Fibroblast of mammary gland (primary cell): ENCODE data around the gene SRPX2.

Experiments
- DNase-seq: peaks from one replicate; pipeline ENCODE4 v3.0.0-alpha.2; 2010; ENCODE audit warnings: low read depth
- H3K4me3 ChIP-seq: 2 replicates; pipeline ENCODE4 v1.5.1; 2011; ENCODE audit warnings: low read depth, mild to moderate bottlenecking, low read length, moderate library complexity; ENCODE audit not compliant: control insufficient read depth
- TF ChIP-seq, protein P1 (sequence below): conservative IDR thresholded peaks from 2 replicates; pipeline ENCODE4 v1.5.1; 2011; ENCODE audit warnings: low read depth, low read length, inconsistent platforms; ENCODE audit not compliant: control insufficient read depth, insufficient read depth

The SRPX2 gene

DNA sequence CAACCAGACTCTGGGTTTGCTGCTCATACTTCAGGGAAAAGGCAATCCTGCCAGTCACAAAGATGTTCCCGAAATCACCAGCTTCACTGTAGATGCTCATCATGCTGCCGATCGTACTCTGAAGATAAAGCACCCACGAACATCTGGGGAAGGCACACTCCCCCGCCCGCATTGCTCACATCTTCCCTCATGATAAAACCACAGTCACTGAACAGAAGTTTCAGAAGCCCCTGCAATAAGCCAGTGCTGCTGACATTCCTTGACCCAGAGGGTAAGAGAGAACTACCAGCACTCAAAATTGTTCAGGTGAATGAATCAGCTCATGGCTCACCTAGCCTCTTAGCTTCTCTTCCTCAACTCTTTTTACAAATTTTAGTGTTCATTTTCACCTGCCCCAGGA lies 43.1 kb downstream of the SRPX2 start:
- no peak for DNase-seq
- TF ChIP-seq, protein P1, sequence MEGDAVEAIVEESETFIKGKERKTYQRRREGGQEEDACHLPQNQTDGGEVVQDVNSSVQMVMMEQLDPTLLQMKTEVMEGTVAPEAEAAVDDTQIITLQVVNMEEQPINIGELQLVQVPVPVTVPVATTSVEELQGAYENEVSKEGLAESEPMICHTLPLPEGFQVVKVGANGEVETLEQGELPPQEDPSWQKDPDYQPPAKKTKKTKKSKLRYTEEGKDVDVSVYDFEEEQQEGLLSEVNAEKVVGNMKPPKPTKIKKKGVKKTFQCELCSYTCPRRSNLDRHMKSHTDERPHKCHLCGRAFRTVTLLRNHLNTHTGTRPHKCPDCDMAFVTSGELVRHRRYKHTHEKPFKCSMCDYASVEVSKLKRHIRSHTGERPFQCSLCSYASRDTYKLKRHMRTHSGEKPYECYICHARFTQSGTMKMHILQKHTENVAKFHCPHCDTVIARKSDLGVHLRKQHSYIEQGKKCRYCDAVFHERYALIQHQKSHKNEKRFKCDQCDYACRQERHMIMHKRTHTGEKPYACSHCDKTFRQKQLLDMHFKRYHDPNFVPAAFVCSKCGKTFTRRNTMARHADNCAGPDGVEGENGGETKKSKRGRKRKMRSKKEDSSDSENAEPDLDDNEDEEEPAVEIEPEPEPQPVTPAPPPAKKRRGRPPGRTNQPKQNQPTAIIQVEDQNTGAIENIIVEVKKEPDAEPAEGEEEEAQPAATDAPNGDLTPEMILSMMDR = no peak
- H3K4me3 ChIP-seq = no peak overlapping the region

GRCh38 chrX:100687546-100687945 lies 43.5 kb downstream of the SRPX2 start:
- TF ChIP-seq, protein P1 = no peak
- DNase-seq = no peak
- no peak overlapping the region for H3K4me3 ChIP-seq

DNA sequence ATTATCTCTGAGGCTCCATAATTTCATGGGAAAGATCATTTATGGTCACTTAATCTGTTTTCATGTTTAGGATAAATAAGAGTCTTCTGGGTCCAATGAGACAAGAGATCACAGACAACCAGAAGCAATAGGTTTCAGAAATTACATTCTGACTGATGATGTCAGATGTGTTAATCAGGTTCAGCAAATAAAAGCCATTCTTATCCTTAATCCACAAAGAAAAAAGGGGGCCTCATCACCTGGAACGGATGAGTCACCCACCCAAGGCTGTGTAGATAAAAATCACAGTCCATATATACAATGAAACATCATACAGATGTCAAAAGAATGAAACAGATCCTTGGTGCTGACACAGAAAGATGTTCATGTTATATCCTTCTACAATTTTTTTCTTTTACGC lies 51.3 kb downstream of the SRPX2 start:
- TF ChIP-seq, protein P1 = no peak
- DNase-seq = no peak
- no peak overlapping the region for H3K4me3 ChIP-seq

DNA sequence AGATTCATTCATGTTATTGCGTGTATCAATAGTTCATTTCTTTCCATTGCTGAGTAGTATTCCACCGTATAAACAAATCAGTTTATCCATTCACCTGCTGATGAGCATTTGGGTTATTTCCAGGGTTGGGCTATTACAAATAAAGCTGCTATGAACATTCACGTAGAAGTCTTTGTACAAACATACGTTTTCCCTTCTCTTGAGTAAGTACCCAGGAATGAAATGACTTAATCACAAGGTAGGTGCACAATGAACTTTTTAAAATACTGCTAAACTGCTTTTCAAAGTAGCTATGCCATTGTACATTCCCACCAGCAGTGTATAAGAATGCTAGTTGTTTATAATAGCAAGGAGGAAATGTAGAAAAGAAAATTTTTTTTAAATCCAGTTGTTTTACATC lies 52.0 kb downstream of the SRPX2 start:
- H3K4me3 ChIP-seq = no peak overlapping the region
- DNase-seq = no peak
- TF ChIP-seq, protein P1 = no peak

GRCh38 chrX:100696699-100697351 lies 52.8 kb downstream of the SRPX2 start:
- no peak overlapping the region for H3K4me3 ChIP-seq
- TF ChIP-seq, protein P1 = no peak
- no peak for DNase-seq

DNA sequence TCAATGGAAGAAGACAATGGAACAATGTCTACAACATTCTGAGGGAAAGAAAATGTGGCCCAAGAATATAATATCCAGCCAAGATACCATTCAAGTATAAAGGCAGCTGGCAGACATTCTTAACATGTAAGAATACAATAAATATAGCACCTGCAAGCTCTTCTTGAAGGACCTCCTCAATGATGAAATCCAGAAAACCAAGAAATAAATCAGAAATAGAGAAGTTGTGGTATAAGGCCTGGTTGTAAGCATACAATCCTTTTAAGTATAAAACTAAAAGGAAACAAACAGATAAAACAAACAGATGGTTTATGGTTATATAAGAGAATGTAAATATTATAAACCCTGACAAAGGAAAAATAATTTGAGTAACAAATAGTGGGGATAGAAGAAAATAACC lies 54.6 kb downstream of the SRPX2 start:
- H3K4me3 ChIP-seq = no peak overlapping the region
- TF ChIP-seq, protein P1 = no peak
- no peak for DNase-seq

- DNase-seq = no peak
- H3K4me3 ChIP-seq = no peak overlapping the region
- TF ChIP-seq, protein P1 = no peak
Observed at GRCh38 chrX:100700809-100701208, 56.8 kb downstream of the SRPX2 start.
